CD14-positive monocyte (primary cell): Measurements from ENCODE around the gene RPUSD4. TPM values are rescaled to one million over a fixed set of nuclear protein-coding genes. Genes with fewer than 3 reads are reported as not detected.

ENCODE experiments used
- DNase-seq, 3 donors: peaks; one replicate each; pipeline ENCODE4 v3.0.0-alpha.2; 2011 to 2022
- H2AFZ ChIP-seq: 2 replicates; pipeline ENCODE4 v1.6.0; 2012; ENCODE audit warnings: mild to moderate bottlenecking, low read depth, low read length, inconsistent platforms; ENCODE audit not compliant: insufficient read depth, poor library complexity, severe bottlenecking
- H3K27ac ChIP-seq, 2 donors: 1 replicate in 1 of 2; 2 replicates in 1 of 2; pipeline ENCODE4 v1.5.1; 2012 to 2013; ENCODE audit warnings: low read length in 2 of 2, control low read depth in 1 of 2, inconsistent platforms in 1 of 2, low read depth in 1 of 2, mild to moderate bottlenecking in 1 of 2
- H3K27me3 ChIP-seq, 2 donors: one replicate each; pipeline versions ENCODE4 v1.6.0 to v1.6.1; 2011 to 2013; ENCODE audit warnings: low read length in 2 of 2; ENCODE audit not compliant: control insufficient read depth in 2 of 2, insufficient read depth in 2 of 2
- H3K36me3 ChIP-seq, 2 donors: replicated peaks in 1 of 2; 1 replicate in 1 of 2; 2 replicates in 1 of 2; pipeline versions ENCODE4 v1.5.1 to v1.6.1; 2012 to 2013; ENCODE audit warnings: low read length in 2 of 2, control low read depth in 1 of 2, inconsistent platforms in 1 of 2, mild to moderate bottlenecking in 1 of 2; ENCODE audit not compliant: insufficient read depth in 2 of 2, control insufficient read depth in 1 of 2
- H3K4me1 ChIP-seq, 2 donors: 1 replicate in 1 of 2; 2 replicates in 1 of 2; pipeline versions ENCODE4 v1.5.1 to v1.6.1; 2012 to 2013; ENCODE audit warnings: low read length in 2 of 2, control low read depth in 1 of 2, inconsistent platforms in 1 of 2, mild to moderate bottlenecking in 1 of 2, moderate library complexity in 1 of 2; ENCODE audit not compliant: insufficient read depth in 2 of 2, control insufficient read depth in 1 of 2
- H3K4me2 ChIP-seq: replicated peaks from 2 replicates; pipeline ENCODE3; 2012; ENCODE audit warnings: low read length, moderate library complexity, mild to moderate bottlenecking; ENCODE audit not compliant: poor library complexity, severe bottlenecking; ENCODE audit errors: extremely low read depth
- H3K4me3 ChIP-seq, 3 experiments: fragments of 200-600 bp in 1 of 3; sonication (generic) in 1 of 3; replicated peaks in 1 of 3; 1 replicate in 2 of 3; 2 replicates in 1 of 3; pipeline ENCODE4 v1.5.1; 2011 to 2013; ENCODE audit warnings: low read length in 3 of 3, mild to moderate bottlenecking in 3 of 3, control low read depth in 2 of 3, low read depth in 2 of 3, inconsistent platforms in 1 of 3, moderate library complexity in 1 of 3
- H3K79me2 ChIP-seq: 2 replicates; pipeline ENCODE4 v1.6.0; 2012; ENCODE audit warnings: mild to moderate bottlenecking, control low read depth, inconsistent platforms, low read length, moderate library complexity; ENCODE audit not compliant: insufficient read depth
- H3K9ac ChIP-seq: 2 replicates; pipeline ENCODE4 v1.6.0; 2017; ENCODE audit warnings: low read length, mild to moderate bottlenecking; ENCODE audit not compliant: insufficient read depth, poor library complexity, severe bottlenecking
- H3K9me3 ChIP-seq, 2 donors: replicated peaks in 1 of 2; 1 replicate in 1 of 2; 2 replicates in 1 of 2; pipeline versions ENCODE4 v1.5.1 to v1.6.1; 2012 to 2013; ENCODE audit warnings: low read length in 2 of 2, control low read depth in 1 of 2; ENCODE audit not compliant: control insufficient read depth in 1 of 2, insufficient read depth in 1 of 2
- H4K20me1 ChIP-seq: 2 replicates; pipeline ENCODE4 v1.6.0; 2012; ENCODE audit warnings: mild to moderate bottlenecking, low read length, control low read depth, moderate library complexity; ENCODE audit not compliant: insufficient read depth
- H3K27ac Mint-ChIP-seq, 7 donors: one replicate each; pipeline ENCODE4 v1.8.0; 2020; ENCODE audit warnings: mild to moderate bottlenecking in 7 of 7, mixed read lengths in 7 of 7, moderate library complexity in 6 of 7, inconsistent platforms in 2 of 7
- H3K27me3 Mint-ChIP-seq, 3 donors: one replicate each; pipeline ENCODE4 v1.8.0; 2021 to 2022; ENCODE audit warnings: low read depth in 3 of 3, mild to moderate bottlenecking in 3 of 3, mixed read lengths in 3 of 3, moderate library complexity in 3 of 3, inconsistent platforms in 1 of 3
- H3K36me3 Mint-ChIP-seq, 2 donors: one replicate each; pipeline ENCODE4 v1.8.0; 2020; ENCODE audit warnings: mixed read lengths in 2 of 2, inconsistent platforms in 1 of 2, mild to moderate bottlenecking in 1 of 2
- H3K4me1 Mint-ChIP-seq: one replicate; pipeline ENCODE4 v1.8.0; 2020; ENCODE audit warnings: mild to moderate bottlenecking, mixed read lengths
- H3K4me3 Mint-ChIP-seq, 2 donors: one replicate each; pipeline ENCODE4 v1.8.0; 2020; ENCODE audit warnings: mild to moderate bottlenecking in 2 of 2, mixed read lengths in 2 of 2, moderate library complexity in 1 of 2
- H3K9me3 Mint-ChIP-seq, 7 donors: one replicate each; pipeline ENCODE4 v1.8.0; 2020 to 2022; ENCODE audit warnings: mixed read lengths in 7 of 7, mild to moderate bottlenecking in 6 of 7, moderate library complexity in 6 of 7, inconsistent platforms in 2 of 7
- WGBS: methylation state at CpG from one replicate; pipeline ENCODE4 v1.1.5; 2013; ENCODE audit warnings: missing lambda C conversion rate; ENCODE audit not compliant: insufficient coverage; 5-methylcytosine and 5-hydroxymethylcytosine counted together
- intact Hi-C, 2 donors: fragments of 100-400 bp; cut with micrococcal nuclease; formaldehyde crosslinking; loops; one replicate each; pipeline versions ENCODE4 v1.15.0 to v1.15.1; 2023
- polyA plus RNA-seq, 3 donors: library from polyadenylated mRNA; depleted of rRNA in 1 of 3; unstranded in 2 of 3; stranded (reverse) in 1 of 3; fragments of 300-500 nt in 2 of 3; fragments of >200 nt in 1 of 3; fragmentation: Illumina TruSeq in 2 of 3; gene quantifications; 1 replicate in 2 of 3; 2 replicates in 1 of 3; pipeline ENCODE4 v1.2.3, GENCODE V29; 2012 to 2021
- TF ChIP-seq, protein P1 (sequence below): fragments of 200-600 bp; IDR thresholded peaks from one replicate; pipeline ENCODE4 v1.8.0; 2022; ENCODE audit warnings: antibody characterized with exemption, mild to moderate bottlenecking

RPUSD4 gene
- polyA plus RNA-seq, 3 donors: 9.0 to 15.5 (median 10.3) TPM

DNA sequence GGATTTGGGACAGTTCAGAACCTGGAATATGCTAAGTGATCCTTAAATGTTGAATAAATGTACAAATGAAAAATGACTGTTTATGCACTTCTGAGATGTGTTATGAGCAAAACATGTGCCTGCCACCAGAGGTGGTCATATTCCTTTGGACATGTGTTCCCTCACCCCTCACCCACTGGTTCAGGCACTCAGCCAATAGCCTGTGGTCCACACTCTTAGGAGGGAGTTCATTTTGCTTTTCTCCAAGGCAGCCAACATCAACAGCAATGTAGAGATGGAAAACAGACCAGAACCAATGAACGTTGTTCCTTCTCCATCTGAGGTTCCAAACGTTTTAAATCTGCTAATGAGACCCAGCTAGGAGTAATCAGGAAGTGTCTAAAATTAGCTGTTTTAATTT lies 44.0 kb downstream of the RPUSD4 start:
- WGBS: 48% methylated on average over 2 of the region's 2 CpGs
- Histone ChIP-seq H3K27ac (no peak overlapping the region), H3K36me3 (no peaks in the 10 kb centered on the region), H3K4me1 (peaks cover 7 to 9% of the 10 kb centered on the region in 2 donors), H3K9me3 (no peaks in the 10 kb centered on the region), H4K20me1 (no peaks in the 10 kb centered on the region), H2AFZ (no peak overlapping the region), H3K9ac (no peak overlapping the region), H3K4me2 (no peak overlapping the region), H3K79me2 (no peaks in the 10 kb centered on the region), H3K27me3 (no peaks in the 10 kb centered on the region), H3K4me3 (no peak overlapping the region)
- intact Hi-C loops: no loop called here
- peaks cover 1 to 2% (median 2%) of the 10 kb centered on the region in 3 donors for H3K27me3 Mint-ChIP-seq
- peaks cover 0 to 14% (median 3%) of the 10 kb centered on the region in 7 donors for H3K9me3 Mint-ChIP-seq
- H3K4me3 Mint-ChIP-seq: no peak overlapping the region
- TF ChIP-seq, protein P1, sequence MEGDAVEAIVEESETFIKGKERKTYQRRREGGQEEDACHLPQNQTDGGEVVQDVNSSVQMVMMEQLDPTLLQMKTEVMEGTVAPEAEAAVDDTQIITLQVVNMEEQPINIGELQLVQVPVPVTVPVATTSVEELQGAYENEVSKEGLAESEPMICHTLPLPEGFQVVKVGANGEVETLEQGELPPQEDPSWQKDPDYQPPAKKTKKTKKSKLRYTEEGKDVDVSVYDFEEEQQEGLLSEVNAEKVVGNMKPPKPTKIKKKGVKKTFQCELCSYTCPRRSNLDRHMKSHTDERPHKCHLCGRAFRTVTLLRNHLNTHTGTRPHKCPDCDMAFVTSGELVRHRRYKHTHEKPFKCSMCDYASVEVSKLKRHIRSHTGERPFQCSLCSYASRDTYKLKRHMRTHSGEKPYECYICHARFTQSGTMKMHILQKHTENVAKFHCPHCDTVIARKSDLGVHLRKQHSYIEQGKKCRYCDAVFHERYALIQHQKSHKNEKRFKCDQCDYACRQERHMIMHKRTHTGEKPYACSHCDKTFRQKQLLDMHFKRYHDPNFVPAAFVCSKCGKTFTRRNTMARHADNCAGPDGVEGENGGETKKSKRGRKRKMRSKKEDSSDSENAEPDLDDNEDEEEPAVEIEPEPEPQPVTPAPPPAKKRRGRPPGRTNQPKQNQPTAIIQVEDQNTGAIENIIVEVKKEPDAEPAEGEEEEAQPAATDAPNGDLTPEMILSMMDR: no peak
- no peak for DNase-seq
- H3K4me1 Mint-ChIP-seq: peaks cover 9% of the 10 kb centered on the region
- no peak overlapping the region for H3K27ac Mint-ChIP-seq
- H3K36me3 Mint-ChIP-seq: no peaks in the 10 kb centered on the region

DNA sequence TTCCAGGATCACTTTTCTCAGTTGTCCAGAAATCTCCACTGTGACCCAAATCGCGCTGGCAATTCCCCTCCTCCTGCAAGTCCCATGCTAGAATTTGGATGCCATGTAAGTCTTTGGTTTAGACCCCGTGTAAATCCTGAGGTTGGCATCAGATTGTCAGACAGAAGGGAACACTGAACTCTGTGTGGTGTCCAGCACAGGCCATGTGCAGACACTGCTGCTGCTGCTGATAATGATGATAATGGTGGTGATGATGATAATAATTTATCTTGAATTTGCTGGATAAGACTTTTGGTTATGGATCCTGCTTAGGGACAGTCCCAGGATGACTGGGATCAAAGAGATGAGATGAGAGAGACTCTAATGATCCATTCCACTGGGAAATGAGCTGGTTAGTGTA lies 45.0 kb downstream of the RPUSD4 start:
- no peaks in the 10 kb centered on the region for H3K36me3 Mint-ChIP-seq
- no peaks in the 10 kb centered on the region for H3K4me1 Mint-ChIP-seq
- Histone ChIP-seq H3K4me3 (no peak overlapping the region), H3K27ac (no peak overlapping the region), H3K27me3 (no peaks in the 10 kb centered on the region), H3K4me1 (no peaks in the 10 kb centered on the region), H3K9ac (no peak overlapping the region), H4K20me1 (no peaks in the 10 kb centered on the region), H3K79me2 (no peaks in the 10 kb centered on the region), H2AFZ (no peak overlapping the region), H3K4me2 (no peak overlapping the region), H3K9me3 (no peaks in the 10 kb centered on the region), H3K36me3 (no peaks in the 10 kb centered on the region)
- WGBS: 95% methylated on average over 3 of the region's 3 CpGs
- DNase-seq: no peak
- H3K27ac Mint-ChIP-seq: no peak overlapping the region
- no peak overlapping the region for H3K4me3 Mint-ChIP-seq
- TF ChIP-seq, protein P1: no peak
- intact Hi-C loops: no loop called here
- peaks cover 2 to 3% (median 2%) of the 10 kb centered on the region in 3 donors for H3K27me3 Mint-ChIP-seq
- peaks cover 0 to 8% (median 2%) of the 10 kb centered on the region in 7 donors for H3K9me3 Mint-ChIP-seq
